CD14-positive monocyte (primary cell): ENCODE measurements around the gene TUBA1B. TPM values are rescaled to one million over a fixed set of nuclear protein-coding genes. Genes with fewer than 3 reads are reported as not detected.

Source experiments
- DNase-seq, 3 donors: peaks; one replicate each; pipeline ENCODE4 v3.0.0-alpha.2; 2011 to 2022
- H2AFZ ChIP-seq: 2 replicates; pipeline ENCODE4 v1.6.0; 2012; ENCODE audit warnings: mild to moderate bottlenecking, low read depth, low read length, inconsistent platforms; ENCODE audit not compliant: insufficient read depth, poor library complexity, severe bottlenecking
- H3K27ac ChIP-seq, 2 donors: 1 replicate in 1 of 2; 2 replicates in 1 of 2; pipeline ENCODE4 v1.5.1; 2012 to 2013; ENCODE audit warnings: low read length in 2 of 2, control low read depth in 1 of 2, inconsistent platforms in 1 of 2, low read depth in 1 of 2, mild to moderate bottlenecking in 1 of 2
- H3K27me3 ChIP-seq, 2 donors: one replicate each; pipeline versions ENCODE4 v1.6.0 to v1.6.1; 2011 to 2013; ENCODE audit warnings: low read length in 2 of 2; ENCODE audit not compliant: control insufficient read depth in 2 of 2, insufficient read depth in 2 of 2
- H3K36me3 ChIP-seq, 2 donors: replicated peaks in 1 of 2; 1 replicate in 1 of 2; 2 replicates in 1 of 2; pipeline versions ENCODE4 v1.5.1 to v1.6.1; 2012 to 2013; ENCODE audit warnings: low read length in 2 of 2, control low read depth in 1 of 2, inconsistent platforms in 1 of 2, mild to moderate bottlenecking in 1 of 2; ENCODE audit not compliant: insufficient read depth in 2 of 2, control insufficient read depth in 1 of 2
- H3K4me1 ChIP-seq, 2 donors: 1 replicate in 1 of 2; 2 replicates in 1 of 2; pipeline versions ENCODE4 v1.5.1 to v1.6.1; 2012 to 2013; ENCODE audit warnings: low read length in 2 of 2, control low read depth in 1 of 2, inconsistent platforms in 1 of 2, mild to moderate bottlenecking in 1 of 2, moderate library complexity in 1 of 2; ENCODE audit not compliant: insufficient read depth in 2 of 2, control insufficient read depth in 1 of 2
- H3K4me2 ChIP-seq: replicated peaks from 2 replicates; pipeline ENCODE3; 2012; ENCODE audit warnings: low read length, moderate library complexity, mild to moderate bottlenecking; ENCODE audit not compliant: poor library complexity, severe bottlenecking; ENCODE audit errors: extremely low read depth
- H3K4me3 ChIP-seq, 3 experiments: fragments of 200-600 bp in 1 of 3; sonication (generic) in 1 of 3; replicated peaks in 1 of 3; 1 replicate in 2 of 3; 2 replicates in 1 of 3; pipeline ENCODE4 v1.5.1; 2011 to 2013; ENCODE audit warnings: low read length in 3 of 3, mild to moderate bottlenecking in 3 of 3, control low read depth in 2 of 3, low read depth in 2 of 3, inconsistent platforms in 1 of 3, moderate library complexity in 1 of 3
- H3K79me2 ChIP-seq: 2 replicates; pipeline ENCODE4 v1.6.0; 2012; ENCODE audit warnings: mild to moderate bottlenecking, control low read depth, inconsistent platforms, low read length, moderate library complexity; ENCODE audit not compliant: insufficient read depth
- H3K9ac ChIP-seq: 2 replicates; pipeline ENCODE4 v1.6.0; 2017; ENCODE audit warnings: low read length, mild to moderate bottlenecking; ENCODE audit not compliant: insufficient read depth, poor library complexity, severe bottlenecking
- H3K9me3 ChIP-seq, 2 donors: replicated peaks in 1 of 2; 1 replicate in 1 of 2; 2 replicates in 1 of 2; pipeline versions ENCODE4 v1.5.1 to v1.6.1; 2012 to 2013; ENCODE audit warnings: low read length in 2 of 2, control low read depth in 1 of 2; ENCODE audit not compliant: control insufficient read depth in 1 of 2, insufficient read depth in 1 of 2
- H4K20me1 ChIP-seq: 2 replicates; pipeline ENCODE4 v1.6.0; 2012; ENCODE audit warnings: mild to moderate bottlenecking, low read length, control low read depth, moderate library complexity; ENCODE audit not compliant: insufficient read depth
- H3K27ac Mint-ChIP-seq, 7 donors: one replicate each; pipeline ENCODE4 v1.8.0; 2020; ENCODE audit warnings: mild to moderate bottlenecking in 7 of 7, mixed read lengths in 7 of 7, moderate library complexity in 6 of 7, inconsistent platforms in 2 of 7
- H3K27me3 Mint-ChIP-seq, 3 donors: one replicate each; pipeline ENCODE4 v1.8.0; 2021 to 2022; ENCODE audit warnings: low read depth in 3 of 3, mild to moderate bottlenecking in 3 of 3, mixed read lengths in 3 of 3, moderate library complexity in 3 of 3, inconsistent platforms in 1 of 3
- H3K36me3 Mint-ChIP-seq, 2 donors: one replicate each; pipeline ENCODE4 v1.8.0; 2020; ENCODE audit warnings: mixed read lengths in 2 of 2, inconsistent platforms in 1 of 2, mild to moderate bottlenecking in 1 of 2
- H3K4me1 Mint-ChIP-seq: one replicate; pipeline ENCODE4 v1.8.0; 2020; ENCODE audit warnings: mild to moderate bottlenecking, mixed read lengths
- H3K4me3 Mint-ChIP-seq, 2 donors: one replicate each; pipeline ENCODE4 v1.8.0; 2020; ENCODE audit warnings: mild to moderate bottlenecking in 2 of 2, mixed read lengths in 2 of 2, moderate library complexity in 1 of 2
- H3K9me3 Mint-ChIP-seq, 7 donors: one replicate each; pipeline ENCODE4 v1.8.0; 2020 to 2022; ENCODE audit warnings: mixed read lengths in 7 of 7, mild to moderate bottlenecking in 6 of 7, moderate library complexity in 6 of 7, inconsistent platforms in 2 of 7
- WGBS: methylation state at CpG from one replicate; pipeline ENCODE4 v1.1.5; 2013; ENCODE audit warnings: missing lambda C conversion rate; ENCODE audit not compliant: insufficient coverage; 5-methylcytosine and 5-hydroxymethylcytosine counted together
- intact Hi-C, 2 donors: fragments of 100-400 bp; cut with micrococcal nuclease; formaldehyde crosslinking; loops; one replicate each; pipeline versions ENCODE4 v1.15.0 to v1.15.1; 2023
- polyA plus RNA-seq, 3 donors: library from polyadenylated mRNA; depleted of rRNA in 1 of 3; unstranded in 2 of 3; stranded (reverse) in 1 of 3; fragments of 300-500 nt in 2 of 3; fragments of >200 nt in 1 of 3; fragmentation: Illumina TruSeq in 2 of 3; gene quantifications; 1 replicate in 2 of 3; 2 replicates in 1 of 3; pipeline ENCODE4 v1.2.3, GENCODE V29; 2012 to 2021
- TF ChIP-seq, protein P1 (sequence below): fragments of 200-600 bp; IDR thresholded peaks from one replicate; pipeline ENCODE4 v1.8.0; 2022; ENCODE audit warnings: antibody characterized with exemption, mild to moderate bottlenecking

Gene TUBA1B
- polyA plus RNA-seq, 3 donors: 481 to 538 (median 528) TPM

GRCh38 chr12:49093792-49094159, 37.4 kb downstream of the TUBA1B start:
- intact Hi-C loops: no loop called here
- H3K27ac Mint-ChIP-seq: no peak overlapping the region
- Histone ChIP-seq H3K27ac (no peak overlapping the region), H3K27me3 (peaks cover 68 to 71% of the 10 kb centered on the region in 2 donors), H3K4me3 (no peak overlapping the region), H2AFZ (no peak overlapping the region), H3K9me3 (peaks cover 0 to 33% of the 10 kb centered on the region in 2 donors), H3K4me2 (no peak overlapping the region), H3K4me1 (peaks cover 37 to 49% of the 10 kb centered on the region in 2 donors), H3K9ac (no peak overlapping the region), H3K79me2 (no peaks in the 10 kb centered on the region), H4K20me1 (peaks cover 23% of the 10 kb centered on the region), H3K36me3 (peaks cover 19 to 34% of the 10 kb centered on the region in 2 donors)
- H3K27me3 Mint-ChIP-seq: peaks cover 71 to 77% (median 76%) of the 10 kb centered on the region in 3 donors
- H3K4me1 Mint-ChIP-seq: peaks cover 44% of the 10 kb centered on the region
- TF ChIP-seq, protein P1, sequence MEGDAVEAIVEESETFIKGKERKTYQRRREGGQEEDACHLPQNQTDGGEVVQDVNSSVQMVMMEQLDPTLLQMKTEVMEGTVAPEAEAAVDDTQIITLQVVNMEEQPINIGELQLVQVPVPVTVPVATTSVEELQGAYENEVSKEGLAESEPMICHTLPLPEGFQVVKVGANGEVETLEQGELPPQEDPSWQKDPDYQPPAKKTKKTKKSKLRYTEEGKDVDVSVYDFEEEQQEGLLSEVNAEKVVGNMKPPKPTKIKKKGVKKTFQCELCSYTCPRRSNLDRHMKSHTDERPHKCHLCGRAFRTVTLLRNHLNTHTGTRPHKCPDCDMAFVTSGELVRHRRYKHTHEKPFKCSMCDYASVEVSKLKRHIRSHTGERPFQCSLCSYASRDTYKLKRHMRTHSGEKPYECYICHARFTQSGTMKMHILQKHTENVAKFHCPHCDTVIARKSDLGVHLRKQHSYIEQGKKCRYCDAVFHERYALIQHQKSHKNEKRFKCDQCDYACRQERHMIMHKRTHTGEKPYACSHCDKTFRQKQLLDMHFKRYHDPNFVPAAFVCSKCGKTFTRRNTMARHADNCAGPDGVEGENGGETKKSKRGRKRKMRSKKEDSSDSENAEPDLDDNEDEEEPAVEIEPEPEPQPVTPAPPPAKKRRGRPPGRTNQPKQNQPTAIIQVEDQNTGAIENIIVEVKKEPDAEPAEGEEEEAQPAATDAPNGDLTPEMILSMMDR: no peak
- H3K9me3 Mint-ChIP-seq: peaks cover 0 to 28% (median 7%) of the 10 kb centered on the region in 7 donors
- H3K36me3 Mint-ChIP-seq: peaks cover 36 to 40% of the 10 kb centered on the region in 2 donors
- H3K4me3 Mint-ChIP-seq: peak overlapping the region in 1 of 2 donors; percentile 76
- no peak for DNase-seq
- WGBS: under 1% methylated on average over 8 of the region's 9 CpGs

- TF ChIP-seq, protein P1: no peak
- Mint-ChIP-seq H3K36me3 (peaks cover 30 to 33% of the 10 kb centered on the region in 2 donors), H3K4me1 (peaks cover 53% of the 10 kb centered on the region), H3K27me3 (peaks cover 79 to 84% (median 82%) of the 10 kb centered on the region in 3 donors), H3K27ac (no peak overlapping the region), H3K9me3 (peaks cover 0 to 31% (median 8%) of the 10 kb centered on the region in 7 donors), H3K4me3 (peak overlapping the region in 1 of 2 donors; percentile 89)
- H3K4me1 ChIP-seq: peaks cover 44 to 57% of the 10 kb centered on the region in 2 donors
- no peak overlapping the region for H3K9ac ChIP-seq
- intact Hi-C loops: no loop called here
- no peak overlapping the region for H3K4me2 ChIP-seq
- peaks cover 14 to 26% of the 10 kb centered on the region in 2 donors for H3K36me3 ChIP-seq
- peaks cover 0 to 33% of the 10 kb centered on the region in 2 donors for H3K9me3 ChIP-seq
- 83% methylated on average over 1 of the region's 4 CpGs for WGBS
- H3K27me3 ChIP-seq: peaks cover 72 to 80% of the 10 kb centered on the region in 2 donors
- H3K4me3 ChIP-seq: peak overlapping the region in 1 of 3 experiments; percentile 51
- DNase-seq: no peak
- no peaks in the 10 kb centered on the region for H3K79me2 ChIP-seq
- H2AFZ ChIP-seq: peak overlapping the region; percentile 39
- peaks cover 19% of the 10 kb centered on the region for H4K20me1 ChIP-seq
- no peak overlapping the region for H3K27ac ChIP-seq
Observed at GRCh38 chr12:49092816-49093406, 38.3 kb downstream of the TUBA1B start.
